Measurements from ENCODE around the gene POU6F2. TPM values are rescaled to one million over a fixed set of nuclear protein-coding genes. Genes with fewer than 3 reads are reported as not detected.

The POU6F2 gene
- total RNA-seq, 1 experiment from 2014 or later: 0.27 TPM

- no peak overlapping the region for H3K4me2 ChIP-seq (ENCODE audit: low read length)
- H3K9me3 ChIP-seq (ENCODE audit: control insufficient read depth in 1 of 2, insufficient read depth in 1 of 2, low read depth in 1 of 2, low read length in 2 of 2): no peaks in the 10 kb centered on the region
- no peak overlapping the region for H3K27ac ChIP-seq (ENCODE audit: low read depth, low read length)
- no TSS peak for BruUV-seq (replicated peaks)
- ATAC-seq: no peak
- H3K36me3 ChIP-seq (ENCODE audit: control insufficient read depth in 1 of 2, insufficient read depth in 2 of 2, low read length in 2 of 2): no peaks in the 10 kb centered on the region
- ChIA-PET RAD21 (ENCODE audit: low non-redundant PET in 1 of 2, low total read pairs in 2 of 2, uncharacterized antibody in 2 of 2, unreplicated experiment in 2 of 2) (no interaction called here), CTCF (no interaction called here), POLR2A (no interaction called here)
- TF ChIP-seq RAD21 (IDR thresholded peaks at IDR 0.05; ENCODE audit: low read depth): no peak
- TF ChIP-seq EZH2 (IDR thresholded peaks at IDR 0.05): no peak
- no peak for TF ChIP-seq MAX (IDR thresholded peaks at IDR 0.05)
- no peak for TF ChIP-seq FOSL1 (IDR thresholded peaks at IDR 0.05; ENCODE audit: low read depth)
- no peaks in the 10 kb centered on the region for H3K9me2 ChIP-seq (ENCODE audit: insufficient read depth)
- no peak for DNase-seq (ENCODE audit: low read depth, low spot score)
- H3K79me2 ChIP-seq (ENCODE audit: insufficient read depth, low read length): no peaks in the 10 kb centered on the region
- peaks cover 33% of the 10 kb centered on the region for H3K27me3 ChIP-seq (ENCODE audit: insufficient read depth, low read length)
- no peaks in the 10 kb centered on the region for H4K20me1 ChIP-seq (ENCODE audit: insufficient read depth)
- no peak overlapping the region for H3K4me3 ChIP-seq (replicated peaks in 1 of 2; ENCODE audit: low read depth in 1 of 2, low read length in 2 of 2)
- H3K4me1 ChIP-seq (ENCODE audit: control insufficient read depth in 1 of 2, insufficient read depth in 2 of 2, low read length in 2 of 2): no peaks in the 10 kb centered on the region
- H3K9ac ChIP-seq (ENCODE audit: low read length): no peak overlapping the region
- intact Hi-C loops (cut with micrococcal nuclease): no loop called here
- H2AFZ ChIP-seq (ENCODE audit: low read depth, low read length, poor library complexity, severe bottlenecking): no peak overlapping the region
Measured at GRCh38 chr7:39238234-39238869, 260.6 kb downstream of the POU6F2 start.

GRCh38 chr7:39240864-39241263 is 263.2 kb downstream of the POU6F2 start:
- no TSS peak for BruUV-seq (replicated peaks)
- Histone ChIP-seq H3K4me1 (ENCODE audit: control insufficient read depth in 1 of 2, insufficient read depth in 2 of 2, low read length in 2 of 2) (no peaks in the 10 kb centered on the region), H3K4me2 (ENCODE audit: low read length) (no peak overlapping the region), H4K20me1 (ENCODE audit: insufficient read depth) (no peaks in the 10 kb centered on the region), H3K27ac (ENCODE audit: low read depth, low read length) (no peak overlapping the region), H3K79me2 (ENCODE audit: insufficient read depth, low read length) (no peaks in the 10 kb centered on the region), H3K4me3 (replicated peaks in 1 of 2; ENCODE audit: low read depth in 1 of 2, low read length in 2 of 2) (no peak overlapping the region), H3K9ac (ENCODE audit: low read length) (no peak overlapping the region), H3K9me3 (ENCODE audit: control insufficient read depth in 1 of 2, insufficient read depth in 1 of 2, low read depth in 1 of 2, low read length in 2 of 2) (no peaks in the 10 kb centered on the region), H3K9me2 (ENCODE audit: insufficient read depth) (no peaks in the 10 kb centered on the region), H3K36me3 (ENCODE audit: control insufficient read depth in 1 of 2, insufficient read depth in 2 of 2, low read length in 2 of 2) (no peaks in the 10 kb centered on the region), H3K27me3 (ENCODE audit: insufficient read depth, low read length) (peaks cover 45% of the 10 kb centered on the region), H2AFZ (ENCODE audit: low read depth, low read length, poor library complexity, severe bottlenecking) (no peak overlapping the region)
- ChIA-PET RAD21 (ENCODE audit: low non-redundant PET in 1 of 2, low total read pairs in 2 of 2, uncharacterized antibody in 2 of 2, unreplicated experiment in 2 of 2) (no interaction called here), CTCF (no interaction called here), POLR2A (no interaction called here)
- DNase-seq (ENCODE audit: low read depth, low spot score) (no peak), ATAC-seq (no peak)
- intact Hi-C loops (cut with micrococcal nuclease): no loop called here
- TF ChIP-seq CTCF (IDR thresholded peaks at IDR 0.05 in 2 of 3, conservative IDR thresholded peaks at IDR 0.05 in 1 of 3; ENCODE audit: borderline replicate concordance in 1 of 3, insufficient read depth in 1 of 3, low read depth in 2 of 3, low read length in 2 of 3) (no peak), SIN3A (IDR thresholded peaks at IDR 0.05; ENCODE audit: low read depth) (no peak), CBX3 (IDR thresholded peaks at IDR 0.05; ENCODE audit: low read depth) (no peak), JUND (IDR thresholded peaks at IDR 0.05) (no peak), EGR1 (IDR thresholded peaks at IDR 0.05; ENCODE audit: low read depth) (no peak), ELF1 (IDR thresholded peaks at IDR 0.05; ENCODE audit: borderline replicate concordance, low read depth) (no peak), ZNF274 (IDR thresholded peaks at IDR 0.05; ENCODE audit: low read depth, low read length) (no peak), POLR2AphosphoS5 (IDR thresholded peaks at IDR 0.05; ENCODE audit: low read depth, low read length) (no peak), SP1 (IDR thresholded peaks at IDR 0.05; ENCODE audit: low read depth) (no peak)
